WERI-Rb-1 (cell line): Measurements from ENCODE around the gene CPB1.

ENCODE experiments used
- DNase-seq: peaks from one replicate; pipeline ENCODE4 v3.0.0-alpha.2; 2020
- H3K27ac ChIP-seq: fragments of 250-450 bp; sonication (Bioruptor Pico); 2 replicates; pipeline ENCODE4 v1.5.1; 2020; ENCODE audit warnings: mild to moderate bottlenecking, moderate library complexity
- H3K27me3 ChIP-seq: fragments of 250-450 bp; sonication (Bioruptor Pico); 2 replicates; pipeline ENCODE4 v1.5.1; 2021; ENCODE audit warnings: mild to moderate bottlenecking, low read depth, moderate library complexity; ENCODE audit not compliant: insufficient read depth, severe bottlenecking
- H3K36me3 ChIP-seq: fragments of 250-450 bp; sonication (Bioruptor Pico); 2 replicates; pipeline ENCODE4 v1.5.1; 2020; ENCODE audit warnings: mild to moderate bottlenecking, moderate library complexity
- H3K4me3 ChIP-seq: 2 replicates; pipeline ENCODE4 v1.5.1; 2011; ENCODE audit warnings: low read depth, mild to moderate bottlenecking, control low read depth, low read length
- H3K9me3 ChIP-seq: fragments of 250-450 bp; sonication (Bioruptor Pico); 2 replicates; pipeline ENCODE4 v1.5.1; 2021; ENCODE audit warnings: mild to moderate bottlenecking, moderate library complexity; ENCODE audit not compliant: severe bottlenecking
- CTCF ChIP-seq: IDR thresholded peaks from 2 replicates; pipeline ENCODE4 v1.5.1; 2011; ENCODE audit warnings: low read depth, mild to moderate bottlenecking, control low read depth, inconsistent platforms, low read length

CPB1 gene

DNA sequence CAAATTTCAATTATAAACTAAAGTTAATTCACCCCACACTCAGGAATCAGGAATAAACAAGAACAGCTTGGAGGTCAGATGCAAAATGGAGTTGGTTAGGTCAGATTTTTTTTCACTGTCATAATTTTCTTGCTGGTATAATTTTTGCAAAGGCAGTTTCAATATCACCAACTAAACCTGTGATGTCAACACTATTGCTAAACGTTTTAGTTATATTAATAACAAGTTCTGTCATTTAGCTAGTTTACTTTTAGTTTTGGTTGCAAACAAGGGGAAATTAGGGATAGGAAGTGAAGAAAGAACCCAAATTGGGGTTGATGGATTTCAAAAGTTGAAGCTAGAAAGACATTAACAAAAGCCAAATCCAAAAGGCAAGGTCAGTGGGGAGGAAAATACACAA lies 4.6 kb upstream of the CPB1 start:
- no peaks in the 10 kb centered on the region for H3K9me3 ChIP-seq
- no peak for TF ChIP-seq CTCF
- no peaks in the 10 kb centered on the region for H3K36me3 ChIP-seq
- H3K27me3 ChIP-seq, result no peaks in the 10 kb centered on the region
- DNase-seq, result no peak
- H3K27ac ChIP-seq, result no peak overlapping the region
- no peak overlapping the region for H3K4me3 ChIP-seq

DNA sequence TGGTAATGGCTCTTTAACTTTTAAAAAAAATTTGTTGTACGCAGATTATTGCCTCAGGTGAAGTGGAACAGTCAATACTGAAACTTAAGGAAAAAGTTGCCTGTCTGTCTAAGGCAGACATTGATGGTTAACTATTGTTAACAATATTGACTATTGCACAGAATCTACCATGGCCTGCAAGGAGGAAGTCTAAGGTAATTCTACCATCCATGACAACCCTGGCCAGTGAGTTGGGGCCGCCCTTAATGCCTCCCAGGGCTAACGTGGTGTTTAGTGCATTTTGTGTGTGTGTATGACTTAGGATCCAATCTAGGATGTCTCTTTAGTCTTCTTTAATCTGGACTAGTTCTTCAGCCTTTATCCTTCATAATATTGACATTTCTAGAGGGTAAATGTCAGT lies 2.1 kb upstream of the CPB1 start:
- Histone ChIP-seq H3K4me3 (no peak overlapping the region), H3K36me3 (no peaks in the 10 kb centered on the region), H3K9me3 (no peaks in the 10 kb centered on the region), H3K27me3 (no peaks in the 10 kb centered on the region), H3K27ac (no peak overlapping the region)
- TF ChIP-seq CTCF, result no peak
- DNase-seq, result no peak

GRCh38 chr3:148828136-148828690 lies 602 bp downstream of the CPB1 start:
- TF ChIP-seq CTCF, result no peak
- no peaks in the 10 kb centered on the region for H3K36me3 ChIP-seq
- no peak overlapping the region for H3K4me3 ChIP-seq
- no peaks in the 10 kb centered on the region for H3K9me3 ChIP-seq
- no peaks in the 10 kb centered on the region for H3K27me3 ChIP-seq
- DNase-seq, result no peak
- no peak overlapping the region for H3K27ac ChIP-seq

- no peaks in the 10 kb centered on the region for H3K36me3 ChIP-seq
- H3K4me3 ChIP-seq, result no peak overlapping the region
These were observed 2.3 kb downstream of the CPB1 start for GRCh38 chr3:148829926-148830325.

GRCh38 chr3:148833223-148833622 lies 5.6 kb downstream of the CPB1 start:
- Histone ChIP-seq H3K27ac (no peak overlapping the region), H3K4me3 (no peak overlapping the region), H3K27me3 (no peaks in the 10 kb centered on the region), H3K9me3 (no peaks in the 10 kb centered on the region), H3K36me3 (no peaks in the 10 kb centered on the region)
- TF ChIP-seq CTCF, result no peak
- no peak for DNase-seq

More at GRCh38 chr3:148829926-148830325, 2.3 kb downstream of the CPB1 start:
- no peak for DNase-seq
- Histone ChIP-seq H3K9me3 (no peaks in the 10 kb centered on the region), H3K27ac (no peak overlapping the region), H3K27me3 (no peaks in the 10 kb centered on the region)
- no peak for TF ChIP-seq CTCF

DNA sequence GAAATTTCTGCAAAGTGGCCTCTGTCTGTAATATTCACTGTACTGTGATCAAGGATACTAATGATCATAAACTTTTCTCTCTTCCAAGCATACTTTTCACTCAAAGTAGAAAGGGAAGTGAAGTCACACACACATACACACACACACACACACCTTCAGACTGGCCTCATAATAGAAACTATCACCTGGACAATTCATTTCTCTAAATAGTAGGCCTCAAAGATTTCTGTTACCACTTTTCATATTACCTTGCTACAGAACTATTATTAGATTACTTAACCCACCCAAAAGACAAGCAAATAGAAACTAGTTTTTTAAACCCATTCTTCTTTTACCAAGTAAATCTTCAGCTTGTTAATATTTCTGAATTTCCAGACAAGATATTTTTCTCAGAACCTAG lies 12.2 kb downstream of the CPB1 start:
- no peaks in the 10 kb centered on the region for H3K36me3 ChIP-seq
- no peaks in the 10 kb centered on the region for H3K9me3 ChIP-seq
- no peak overlapping the region for H3K27ac ChIP-seq

More for the DNA sequence above, 12.2 kb downstream of the CPB1 start:
- Histone ChIP-seq H3K27me3 (no peaks in the 10 kb centered on the region), H3K4me3 (no peak overlapping the region)
- DNase-seq, result no peak
- TF ChIP-seq CTCF, result no peak
